ENCODE measurements around the gene IMMP2L.

IMMP2L gene

GRCh38 chr7:111371437-111371836 is 190.9 kb downstream of the IMMP2L start:
- H3K9ac ChIP-seq (ENCODE audit: low read depth, low read length), result no peak overlapping the region
- no peak for ATAC-seq (ENCODE audit: insufficient read depth, low read depth)
- no peak overlapping the region for H2AFZ ChIP-seq (ENCODE audit: low read depth, low read length)
- no peaks in the 10 kb centered on the region for H3K9me3 ChIP-seq (ENCODE audit: insufficient read depth, low read length, severe bottlenecking)
- no peaks in the 10 kb centered on the region for H4K20me1 ChIP-seq (ENCODE audit: insufficient read depth, low read length)
- H3K27ac ChIP-seq (ENCODE audit: low read length), result no peak overlapping the region
- H3K4me2 ChIP-seq (ENCODE audit: insufficient read depth, low read length), result no peak overlapping the region
- H3K36me3 ChIP-seq (ENCODE audit: insufficient read depth, low read length), result no peaks in the 10 kb centered on the region
- no peak overlapping the region for H3K4me3 ChIP-seq (ENCODE audit: low read depth in 1 of 2, low read length in 2 of 2)
- H3K27me3 ChIP-seq (ENCODE audit: insufficient read depth, low read length, poor library complexity), result no peaks in the 10 kb centered on the region
- H3K79me2 ChIP-seq (ENCODE audit: insufficient read depth, low read length), result no peaks in the 10 kb centered on the region
- no peaks in the 10 kb centered on the region for H3K4me1 ChIP-seq (ENCODE audit: insufficient read depth, low read length)
- no peak for DNase-seq
- TF ChIP-seq CTCF (IDR thresholded peaks at IDR 0.05; ENCODE audit: borderline replicate concordance, extremely low read depth, low read length, poor library complexity, severe bottlenecking) (no peak), EZH2 (IDR thresholded peaks at IDR 0.05; ENCODE audit: borderline replicate concordance, low read depth, low read length, severe bottlenecking) (no peak)

- no peaks in the 10 kb centered on the region for H3K4me1 ChIP-seq (ENCODE audit: insufficient read depth, low read length)
- no peak overlapping the region for H3K9ac ChIP-seq (ENCODE audit: low read depth, low read length)
- H2AFZ ChIP-seq (ENCODE audit: low read depth, low read length), result no peak overlapping the region
- H3K9me3 ChIP-seq (ENCODE audit: insufficient read depth, low read length, severe bottlenecking), result no peaks in the 10 kb centered on the region
- DNase-seq (no peak), ATAC-seq (ENCODE audit: insufficient read depth, low read depth) (no peak)
- H4K20me1 ChIP-seq (ENCODE audit: insufficient read depth, low read length), result no peaks in the 10 kb centered on the region
- no peaks in the 10 kb centered on the region for H3K79me2 ChIP-seq (ENCODE audit: insufficient read depth, low read length)
- no peak overlapping the region for H3K4me3 ChIP-seq (ENCODE audit: low read depth in 1 of 2, low read length in 2 of 2)
- no peak overlapping the region for H3K4me2 ChIP-seq (ENCODE audit: insufficient read depth, low read length)
- TF ChIP-seq CTCF (IDR thresholded peaks at IDR 0.05; ENCODE audit: borderline replicate concordance, extremely low read depth, low read length, poor library complexity, severe bottlenecking), result no peak
- no peak for TF ChIP-seq EZH2 (IDR thresholded peaks at IDR 0.05; ENCODE audit: borderline replicate concordance, low read depth, low read length, severe bottlenecking)
- H3K27ac ChIP-seq (ENCODE audit: low read length), result no peak overlapping the region
- H3K36me3 ChIP-seq (ENCODE audit: insufficient read depth, low read length), result no peaks in the 10 kb centered on the region
- no peaks in the 10 kb centered on the region for H3K27me3 ChIP-seq (ENCODE audit: insufficient read depth, low read length, poor library complexity)
These were observed 192.3 kb downstream of the IMMP2L start for GRCh38 chr7:111370002-111370401.

- no peak overlapping the region for H2AFZ ChIP-seq (ENCODE audit: low read depth, low read length)
These were observed 193.8 kb downstream of the IMMP2L start for GRCh38 chr7:111368381-111369065.

More at GRCh38 chr7:111368381-111369065, 193.8 kb downstream of the IMMP2L start:
- no peak overlapping the region for H3K4me3 ChIP-seq (ENCODE audit: low read depth in 1 of 2, low read length in 2 of 2)
- no peaks in the 10 kb centered on the region for H4K20me1 ChIP-seq (ENCODE audit: insufficient read depth, low read length)
- no peak overlapping the region for H3K4me2 ChIP-seq (ENCODE audit: insufficient read depth, low read length)
- H3K79me2 ChIP-seq (ENCODE audit: insufficient read depth, low read length), result no peaks in the 10 kb centered on the region
- ATAC-seq (ENCODE audit: insufficient read depth, low read depth) (no peak), DNase-seq (no peak)
- no peak overlapping the region for H3K27ac ChIP-seq (ENCODE audit: low read length)
- H3K27me3 ChIP-seq (ENCODE audit: insufficient read depth, low read length, poor library complexity), result no peaks in the 10 kb centered on the region
- no peaks in the 10 kb centered on the region for H3K36me3 ChIP-seq (ENCODE audit: insufficient read depth, low read length)
- no peak overlapping the region for H3K9ac ChIP-seq (ENCODE audit: low read depth, low read length)
- TF ChIP-seq CTCF (IDR thresholded peaks at IDR 0.05; ENCODE audit: borderline replicate concordance, extremely low read depth, low read length, poor library complexity, severe bottlenecking) (no peak), EZH2 (IDR thresholded peaks at IDR 0.05; ENCODE audit: borderline replicate concordance, low read depth, low read length, severe bottlenecking) (no peak)
- no peaks in the 10 kb centered on the region for H3K9me3 ChIP-seq (ENCODE audit: insufficient read depth, low read length, severe bottlenecking)
- H3K4me1 ChIP-seq (ENCODE audit: insufficient read depth, low read length), result no peaks in the 10 kb centered on the region
